NCI-H1092 treated with DMSO at 0.1 percent for 48 hours (cell line): ENCODE results near the gene POMT1.
"Not testable (repeated sequence)": the region's sequence is repeated elsewhere in the genome, so short reads cannot be mapped to it uniquely, and the experiment has no call there.

ENCODE experiments used
- DNase-seq: peaks from one replicate; lab custom pipeline; 2025; lab: John Stamatoyannopoulos, UW

The POMT1 gene

GRCh38 chr9:131499254-131499767 lies 3.4 kb upstream of the POMT1 start:
- DNase-seq, result no peak

GRCh38 chr9:131500377-131500776 lies 2.3 kb upstream of the POMT1 start:
- DNase-seq, result no peak

- no peak for DNase-seq
Measured at GRCh38 chr9:131500939-131501541, 1.7 kb upstream of the POMT1 start.

- DNase-seq, result no peak
Measured at GRCh38 chr9:131503626-131504465, 1.1 kb downstream of the POMT1 start.

GRCh38 chr9:131505012-131505411 lies 2.3 kb downstream of the POMT1 start:
- no peak for DNase-seq

GRCh38 chr9:131511416-131511815 lies 8.7 kb downstream of the POMT1 start:
- DNase-seq, result no peak

GRCh38 chr9:131511880-131512279 lies 9.2 kb downstream of the POMT1 start:
- no peak for DNase-seq

- DNase-seq, result no peak
Measured at GRCh38 chr9:131513177-131513576, 10.5 kb downstream of the POMT1 start.

- DNase-seq, result not testable (repeated sequence)
Measured at GRCh38 chr9:131515559-131516031, 12.9 kb downstream of the POMT1 start.

GRCh38 chr9:131516100-131516499 lies 13.4 kb downstream of the POMT1 start:
- DNase-seq, result no peak

GRCh38 chr9:131516930-131517329 lies 14.2 kb downstream of the POMT1 start:
- no peak for DNase-seq

- no peak for DNase-seq
Measured at GRCh38 chr9:131517761-131518190, 15.1 kb downstream of the POMT1 start.

- DNase-seq, result no peak
Measured at GRCh38 chr9:131518553-131518952, 15.8 kb downstream of the POMT1 start.

- DNase-seq, result no peak
Measured at GRCh38 chr9:131520503-131520902, 17.8 kb downstream of the POMT1 start.

- DNase-seq, result no peak
Measured at GRCh38 chr9:131521203-131521602, 18.5 kb downstream of the POMT1 start.

GRCh38 chr9:131521822-131522221 lies 19.1 kb downstream of the POMT1 start:
- DNase-seq, result no peak

- DNase-seq, result no peak
Measured at GRCh38 chr9:131522257-131523085, 19.8 kb downstream of the POMT1 start.

GRCh38 chr9:131523086-131523388 lies 20.3 kb downstream of the POMT1 start:
- no peak for DNase-seq

- no peak for DNase-seq
Measured at GRCh38 chr9:131523451-131524435, 21.0 kb downstream of the POMT1 start.

- no peak for DNase-seq
Measured at GRCh38 chr9:131524665-131525315, 22.1 kb downstream of the POMT1 start.
